Measurements from ENCODE around the gene IRF7. TPM values are rescaled to one million over a fixed set of nuclear protein-coding genes. Genes with fewer than 3 reads are reported as not detected.

IRF7 gene
- total and polyA plus RNA-seq, 2 of the 4 experiments (the other 2 are of a cell fraction): 1.6 to 4.5 TPM

DNA sequence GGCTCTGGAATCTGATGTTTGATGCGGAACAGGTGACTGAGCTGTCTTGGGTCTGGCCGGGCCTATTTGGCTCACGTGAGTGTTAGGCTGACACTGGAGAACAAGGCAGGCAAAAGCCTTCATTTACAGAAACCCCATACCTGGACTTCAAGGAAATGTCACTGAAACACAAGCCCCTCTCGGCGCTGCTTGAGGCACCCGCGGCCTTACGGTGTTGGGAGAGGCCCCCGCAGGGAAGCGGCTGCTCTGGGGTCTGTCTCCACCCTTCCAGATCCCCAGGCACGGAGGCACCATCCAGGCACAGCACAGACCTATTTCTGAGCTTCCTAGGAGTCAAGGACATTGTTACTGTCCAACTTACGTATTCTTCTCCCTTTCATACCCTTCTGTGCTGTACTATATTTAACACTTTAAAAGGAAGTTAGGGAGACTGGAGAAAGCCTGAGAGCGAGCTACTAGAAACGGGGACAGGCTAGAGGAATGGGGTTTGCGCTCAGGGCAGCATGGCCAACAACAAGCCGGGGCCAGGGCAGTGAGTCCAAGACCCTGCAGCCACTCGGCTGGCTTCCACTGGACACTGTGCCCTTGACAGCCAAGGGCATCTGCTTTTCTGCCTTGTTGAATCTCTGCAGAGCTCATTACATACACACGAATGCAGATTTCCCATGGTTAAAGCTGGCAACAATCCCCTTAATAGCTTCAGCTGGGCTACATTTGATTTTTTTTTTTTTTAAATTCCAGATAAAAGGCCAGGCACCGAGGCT, 45.1 kb upstream of the IRF7 start:
- no peak overlapping the region for H3K4me2 ChIP-seq (ENCODE audit: low read depth, low read length)
- intact Hi-C loops (cut with micrococcal nuclease): no loop called here
- BruUV-seq (replicated peaks): no TSS peak
- no peak overlapping the region for H3K9ac ChIP-seq (ENCODE audit: low read depth, low read length)
- H2BK15ac ChIP-seq (ENCODE audit: low read depth, low read length): no peak overlapping the region
- H4K8ac ChIP-seq (ENCODE audit: low read depth in 2 of 2, low read length in 2 of 2): no peak overlapping the region
- no peak overlapping the region for H3K18ac ChIP-seq (ENCODE audit: low read depth, low read length)
- no peak overlapping the region for H2AFZ ChIP-seq (replicated peaks; ENCODE audit: low read length, poor library complexity)
- peaks cover 28% of the 10 kb centered on the region for H3K36me3 ChIP-seq (ENCODE audit: control insufficient read depth, insufficient read depth, low read length)
- dilution Hi-C loops (cut with HindIII; ENCODE audit: low sequenced_read_pairs, unreplicated experiment): no loop called here
- no peaks in the 10 kb centered on the region for H3K9me1 ChIP-seq (ENCODE audit: insufficient read depth, low read length)
- no peak overlapping the region for H3K56ac ChIP-seq (ENCODE audit: extremely low read depth, insufficient read depth, low read length)
- H3K9me3 ChIP-seq (ENCODE audit: control insufficient read depth, insufficient read depth, low read length): no peaks in the 10 kb centered on the region
- TF ChIP-seq RCOR1 (IDR thresholded peaks at IDR 0.05; ENCODE audit: insufficient replicate concordance, low read length) (no peak), MXI1 (IDR thresholded peaks at IDR 0.05; ENCODE audit: borderline replicate concordance, low read depth, low read length) (no peak), FOS (IDR thresholded peaks at IDR 0.05; ENCODE audit: low read depth, low read length) (no peak), SMC3 (IDR thresholded peaks at IDR 0.05; ENCODE audit: low read depth, low read length) (no peak), POLR2A (IDR thresholded peaks at IDR 0.05; ENCODE audit: low read depth, low read length) (no peak)
- TF ChIP-seq, protein P1, sequence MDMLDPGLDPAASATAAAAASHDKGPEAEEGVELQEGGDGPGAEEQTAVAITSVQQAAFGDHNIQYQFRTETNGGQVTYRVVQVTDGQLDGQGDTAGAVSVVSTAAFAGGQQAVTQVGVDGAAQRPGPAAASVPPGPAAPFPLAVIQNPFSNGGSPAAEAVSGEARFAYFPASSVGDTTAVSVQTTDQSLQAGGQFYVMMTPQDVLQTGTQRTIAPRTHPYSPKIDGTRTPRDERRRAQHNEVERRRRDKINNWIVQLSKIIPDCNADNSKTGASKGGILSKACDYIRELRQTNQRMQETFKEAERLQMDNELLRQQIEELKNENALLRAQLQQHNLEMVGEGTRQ (IDR thresholded peaks at IDR 0.05; ENCODE audit: low read depth, low read length): no peak
- no peak overlapping the region for H3K4me3 ChIP-seq (ENCODE audit: insufficient read depth, low read depth, low read length)
- DNase-seq: no peak
- peaks cover 3% of the 10 kb centered on the region; the same call in 1 of the 2 replicates for H3K4me1 ChIP-seq (ENCODE audit: control insufficient read depth, insufficient read depth, low read length)
- no peak overlapping the region for H3K14ac ChIP-seq (replicated peaks; ENCODE audit: low read depth, low read length)
- peaks cover 13 to 19% of the 10 kb centered on the region in 2 experiments; a peak in 2 of 4 replicates for H3K79me1 ChIP-seq (ENCODE audit: low read depth in 1 of 2, low read length in 2 of 2)
- H4K20me1 ChIP-seq (ENCODE audit: insufficient read depth, low read length): peaks cover 8% of the 10 kb centered on the region
- H3K27ac ChIP-seq (ENCODE audit: insufficient read depth, low read length): no peak overlapping the region
- H3K4ac ChIP-seq (ENCODE audit: low read depth, low read length): no peak overlapping the region
- no peak overlapping the region for H3K23ac ChIP-seq (ENCODE audit: low read depth, low read length)
- no peak for ATAC-seq (ENCODE audit: low read depth)
- CTCF ChIA-PET: no interaction called here
- H2BK5ac ChIP-seq (ENCODE audit: low read depth, low read length, poor library complexity, severe bottlenecking): no peak overlapping the region
- no peak overlapping the region for H2AK9ac ChIP-seq (replicated peaks; ENCODE audit: low read depth, low read length, poor library complexity)
- no peak overlapping the region for H2BK120ac ChIP-seq (ENCODE audit: low read depth, low read length)
- POLR2A ChIA-PET (ENCODE audit: unreplicated experiment): no interaction called here
- no peak overlapping the region for H4K5ac ChIP-seq (ENCODE audit: low read depth, low read length)
- no peak overlapping the region for H4K91ac ChIP-seq (ENCODE audit: insufficient read depth, low read depth, low read length)
- H3K27me3 ChIP-seq (ENCODE audit: control insufficient read depth, insufficient read depth, low read length): no peaks in the 10 kb centered on the region
- in situ Hi-C loops (cut with MboI; ENCODE audit: low sequenced_read_pairs): loop anchor here (5.0 kb wide), 1 partner anchor 76 kb away; no protein-coding TSS in a partner anchor
- WGBS, 2 experiments (ENCODE audit: extremely low coverage in 2 of 2, insufficient read length in 1 of 2): 95% methylated on average over 16 of the region's 19 CpGs; no CpG with 5 or more reads in 1 of the 2 experiments
- H2AK5ac ChIP-seq (ENCODE audit: low read depth, low read length): no peak overlapping the region
- H2BK20ac ChIP-seq (ENCODE audit: low read depth, low read length): no peak overlapping the region
